NCI-H2081 treated with DMSO at 0.1 percent for 48 hours (cell line): ENCODE data around the gene IPCEF1.
A peak's percentile ranks its signal among the peaks of the same experiment; 100 is the strongest.

Experiments used
- DNase-seq: peaks from one replicate; lab custom pipeline; 2025; lab: John Stamatoyannopoulos, UW

The IPCEF1 gene

GRCh38 chr6:154161689-154162088 is 194.9 kb downstream of the IPCEF1 start:
- DNase-seq: no peak

GRCh38 chr6:154159126-154159525 is 197.5 kb downstream of the IPCEF1 start:
- DNase-seq: no peak

GRCh38 chr6:154157706-154158105 is 198.9 kb downstream of the IPCEF1 start:
- no peak for DNase-seq

GRCh38 chr6:154157082-154157481 is 199.5 kb downstream of the IPCEF1 start:
- DNase-seq: no peak

- peak; percentile 43 for DNase-seq
Observed at GRCh38 chr6:154156135-154156896, 200.3 kb downstream of the IPCEF1 start.

GRCh38 chr6:154154389-154154967 is 202.1 kb downstream of the IPCEF1 start:
- peak; percentile 25 for DNase-seq

- DNase-seq: no peak
Observed at GRCh38 chr6:154143753-154144152, 212.8 kb downstream of the IPCEF1 start.

GRCh38 chr6:154140743-154141142 is 215.9 kb downstream of the IPCEF1 start:
- DNase-seq: no peak

- DNase-seq: no peak
Observed at GRCh38 chr6:154139892-154140291, 216.7 kb downstream of the IPCEF1 start.

- DNase-seq: no peak
Observed at GRCh38 chr6:154138793-154139192, 217.8 kb downstream of the IPCEF1 start.

GRCh38 chr6:154134471-154135147 is 222.0 kb downstream of the IPCEF1 start:
- no peak for DNase-seq

GRCh38 chr6:154127657-154128056 is 228.9 kb downstream of the IPCEF1 start:
- DNase-seq: peak; percentile 48

GRCh38 chr6:154125421-154125820 is 231.2 kb downstream of the IPCEF1 start:
- no peak for DNase-seq

GRCh38 chr6:154123155-154123956 is 233.2 kb downstream of the IPCEF1 start:
- DNase-seq: no peak

- no peak for DNase-seq
Observed at GRCh38 chr6:154122195-154122925, 234.2 kb downstream of the IPCEF1 start.

GRCh38 chr6:154117485-154117884 is 239.1 kb downstream of the IPCEF1 start:
- no peak for DNase-seq

- DNase-seq: no peak
Observed at GRCh38 chr6:154113392-154113791, 243.2 kb downstream of the IPCEF1 start.

- no peak for DNase-seq
Observed at GRCh38 chr6:154112181-154112809, 244.3 kb downstream of the IPCEF1 start.

GRCh38 chr6:154111025-154111424 is 245.6 kb downstream of the IPCEF1 start:
- DNase-seq: no peak

- no peak for DNase-seq
Observed at GRCh38 chr6:154106251-154106650, 250.4 kb downstream of the IPCEF1 start.
